Omental fat pad (tissue), 4 donors: ENCODE measurements around the gene CHCHD6. TPM values are rescaled to one million over a fixed set of nuclear protein-coding genes. Genes with fewer than 3 reads are reported as not detected.
A peak's percentile ranks its signal among the peaks of the same experiment; 100 is the strongest.

Source experiments
- ATAC-seq: fragments of 150-250 bp; one replicate; pipeline ENCODE4 v1.9.1; 2016; ENCODE audit warnings: mild to moderate bottlenecking, moderate library complexity; ENCODE audit not compliant: low FRiP score
- DNase-seq: peaks from one replicate; pipeline ENCODE4 v3.0.0-alpha.2; 2019; ENCODE audit warnings: low spot score
- CTCF ChIP-seq, 3 donors: fragments of 450-650 bp; IDR thresholded peaks; one replicate each; pipeline ENCODE4 v1.5.1; 2016 to 2017; ENCODE audit warnings: antibody characterized with exemption in 3 of 3, mild to moderate bottlenecking in 3 of 3, moderate library complexity in 2 of 3
- total RNA-seq, 4 donors: library from RNA; depleted of rRNA; stranded (reverse); fragments of >200 nt; gene quantifications; one replicate each; pipeline ENCODE4 v1.1.0, GENCODE V29; 2016

The CHCHD6 gene
- total RNA-seq, 4 donors from 2014 or later: 7.5 to 19.7 (median 11.5) TPM

GRCh38 chr3:126977821-126978220 is 273.8 kb downstream of the CHCHD6 start:
- no peak for TF ChIP-seq CTCF (IDR thresholded peaks at IDR 0.05)
- no peak for DNase-seq
- no peak for ATAC-seq

DNA sequence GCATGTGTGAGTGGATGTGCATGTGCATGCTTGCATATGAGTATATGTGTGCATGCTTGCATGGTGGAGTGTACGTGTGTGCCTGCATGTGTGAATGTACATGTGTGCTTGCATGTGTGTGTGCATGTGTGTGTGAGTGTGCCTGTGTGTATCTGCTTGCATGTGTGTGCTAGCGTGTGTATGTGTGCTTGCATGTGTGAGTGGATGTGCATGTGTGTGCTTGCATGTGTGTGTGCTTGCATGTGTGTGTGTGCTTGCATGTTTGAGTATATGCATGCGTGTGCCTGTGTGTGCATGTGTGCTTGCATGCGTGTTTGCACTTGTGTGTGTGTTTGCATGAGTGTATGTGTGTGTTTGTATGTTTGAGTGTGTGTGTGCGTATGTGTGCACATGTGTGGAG is 274.3 kb downstream of the CHCHD6 start:
- no peak for TF ChIP-seq CTCF (IDR thresholded peaks at IDR 0.05)
- ATAC-seq: no peak
- DNase-seq: no peak

DNA sequence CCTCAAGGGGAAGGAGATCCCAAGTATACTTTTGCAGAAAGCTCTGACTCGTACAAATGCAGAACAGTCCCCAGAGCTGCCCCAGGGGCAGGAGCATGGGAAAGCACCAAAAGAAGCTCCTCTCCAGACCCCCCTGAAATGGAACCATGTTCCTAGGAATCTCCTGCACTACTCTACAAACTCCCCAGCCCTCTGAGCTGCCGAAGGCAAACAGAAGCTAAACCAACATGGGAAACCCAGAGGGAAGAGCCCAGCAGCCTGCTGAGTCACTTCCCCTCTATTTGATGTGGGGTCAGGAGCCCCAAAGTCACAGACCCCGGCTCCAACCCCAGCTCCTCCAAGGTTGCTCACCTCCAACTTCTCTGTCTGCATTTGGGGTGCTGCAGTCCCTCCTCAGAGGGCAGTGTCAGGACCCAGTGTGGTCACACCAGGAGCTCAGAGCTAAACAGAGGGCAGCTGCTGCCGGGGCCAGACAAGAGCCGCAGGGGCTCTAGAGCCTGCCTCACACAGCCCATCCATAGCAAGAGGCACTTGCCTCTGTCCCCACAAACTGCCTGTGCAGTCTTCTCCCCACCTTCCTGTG is 275.1 kb downstream of the CHCHD6 start:
- no peak for TF ChIP-seq CTCF (IDR thresholded peaks at IDR 0.05)
- no peak for DNase-seq
- ATAC-seq: no peak

DNA sequence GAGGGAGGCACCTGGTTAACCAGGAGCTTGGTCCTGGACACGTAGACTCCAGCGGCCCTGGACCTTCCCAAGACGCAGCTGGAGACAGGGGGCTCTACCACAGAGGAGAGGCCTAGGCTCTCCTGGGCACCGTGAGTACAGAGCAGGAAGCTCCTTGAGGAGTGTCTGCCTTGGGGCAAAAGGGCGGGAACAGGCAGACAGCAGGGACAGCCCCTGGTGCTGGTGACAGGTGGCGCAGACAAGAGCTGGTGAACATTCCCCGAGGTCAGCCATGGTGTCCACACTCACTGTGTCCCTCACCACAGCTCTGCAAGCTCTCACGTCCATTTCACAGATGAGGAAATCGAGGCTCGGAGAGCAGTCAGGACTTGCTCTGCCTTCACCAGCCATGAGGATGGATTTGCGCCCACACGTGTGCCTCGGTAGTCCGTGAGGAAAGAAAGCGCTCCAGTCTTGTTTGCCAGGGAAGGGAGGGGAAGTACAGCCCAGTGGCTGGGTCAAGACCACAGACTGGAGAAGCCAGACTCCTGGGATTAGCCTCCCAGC is 276.3 kb downstream of the CHCHD6 start:
- TF ChIP-seq CTCF (IDR thresholded peaks at IDR 0.05): no peak
- DNase-seq (no peak), ATAC-seq (no peak)

- no peak for DNase-seq
- TF ChIP-seq CTCF (IDR thresholded peaks at IDR 0.05): no peak
- peak; percentile 2 for ATAC-seq
These were observed 278.1 kb downstream of the CHCHD6 start for GRCh38 chr3:126982126-126982470.

DNA sequence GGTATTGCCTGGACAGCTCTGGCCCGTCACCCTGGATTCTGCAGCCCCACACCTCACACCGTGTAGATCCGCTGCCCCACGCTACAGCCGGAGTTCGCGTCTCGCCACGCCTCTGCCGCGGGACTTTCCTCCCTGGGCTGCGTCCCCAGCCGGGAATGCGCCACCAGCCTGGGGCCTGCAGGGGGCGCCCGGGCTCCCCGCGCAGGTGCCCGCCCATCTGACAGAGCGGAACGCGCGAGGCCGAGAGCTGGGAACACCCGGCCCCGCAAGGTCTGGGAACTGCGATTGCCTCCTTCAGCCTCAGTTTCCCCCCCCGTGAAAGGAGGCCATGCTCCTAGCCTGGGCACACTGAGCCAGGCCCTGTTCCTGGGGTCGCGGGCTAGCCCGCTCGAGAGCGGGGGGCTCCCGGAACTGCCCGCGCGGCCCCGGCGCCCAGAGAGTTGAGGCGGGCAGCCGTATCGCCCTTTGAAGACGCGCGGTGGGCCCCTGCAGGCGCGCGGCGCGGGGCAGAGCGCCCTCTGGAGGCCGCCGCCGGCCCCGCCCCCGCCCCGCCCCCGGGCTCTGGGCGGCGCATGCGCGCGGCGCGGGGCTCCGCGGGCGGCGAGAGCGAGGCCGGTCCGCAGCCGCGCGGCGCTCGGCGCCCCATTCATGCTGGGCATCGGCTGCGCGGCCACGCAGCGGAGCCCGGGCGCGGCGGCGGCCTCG is 278.6 kb downstream of the CHCHD6 start, which contains the start of gene PLXNA1:
Gene PLXNA1, plus strand, starts transcription at position 645 of the 705 bp plus-strand sequence. CDS start 5,479 bp downstream, outside the sequence.
- TF ChIP-seq CTCF (IDR thresholded peaks at IDR 0.05): peak in 2 of 3 donors; percentile 77 to 87
- peak; percentile 56 for DNase-seq

DNA sequence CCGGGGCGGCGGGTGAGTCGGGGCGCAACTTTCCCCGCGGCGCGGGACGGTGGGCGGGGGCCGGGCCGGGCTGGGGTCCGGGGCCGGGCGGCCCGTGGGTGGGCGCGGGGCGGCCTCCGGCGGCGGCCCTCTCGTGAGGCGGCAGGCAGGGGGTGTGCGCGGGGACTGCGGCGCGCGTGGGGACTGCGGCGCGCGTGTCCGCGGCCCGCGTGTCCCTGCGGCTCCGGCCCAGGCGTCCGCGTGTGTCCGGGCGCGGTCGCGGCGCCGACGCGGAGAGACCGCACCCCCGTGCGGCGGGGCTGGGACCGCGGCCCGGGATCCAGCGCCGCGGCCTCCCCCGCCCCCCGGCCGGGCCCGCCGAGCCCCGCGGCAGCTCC is 279.2 kb downstream of the CHCHD6 start:
- DNase-seq (no peak), ATAC-seq (peak; percentile 18)
- TF ChIP-seq CTCF (IDR thresholded peaks at IDR 0.05): no peak

More for the DNA sequence above, 278.6 kb downstream of the CHCHD6 start, which contains the start of gene PLXNA1:
- peak; percentile 88 for ATAC-seq
